Right atrium auricular region (tissue), 2 donors: Measurements from ENCODE around the gene TMEM178B. TPM values are rescaled to one million over a fixed set of nuclear protein-coding genes. Genes with fewer than 3 reads are reported as not detected.

Experiments
- DNase-seq: peaks from one replicate; pipeline ENCODE4 v3.0.0-alpha.2; 2019; ENCODE audit warnings: low spot score
- H3K27ac ChIP-seq, 2 donors: fragments of 200-600 bp; sonication (generic); 1 replicate in 1 of 2; 2 replicates in 1 of 2; pipeline ENCODE4 v1.5.1; 2016 to 2019
- H3K27me3 ChIP-seq, 2 donors: fragments of 200-600 bp; sonication (generic); one replicate each; pipeline versions ENCODE4 v1.5.1 to v1.6.0; 2017 to 2019
- H3K36me3 ChIP-seq: fragments of 200-600 bp; sonication (generic); one replicate; pipeline ENCODE4 v1.5.1; 2016
- H3K4me1 ChIP-seq, 2 donors: fragments of 200-600 bp; sonication (generic); one replicate each; pipeline versions ENCODE4 v1.5.1 to v1.6.0; 2017 to 2019
- H3K4me3 ChIP-seq, 2 donors: fragments of 200-600 bp; sonication (generic); 1 replicate in 1 of 2; 2 replicates in 1 of 2; pipeline ENCODE4 v1.5.1; 2017 to 2019; ENCODE audit warnings: mild to moderate bottlenecking in 1 of 2, moderate library complexity in 1 of 2
- H3K9me3 ChIP-seq, 2 donors: fragments of 200-600 bp; sonication (generic); one replicate each; pipeline ENCODE4 v1.5.1; 2019
- total RNA-seq, 2 donors: library from RNA; depleted of rRNA; stranded (reverse); fragments of >200 nt; gene quantifications; one replicate each; pipeline ENCODE4 v1.1.0, GENCODE V29; 2016
- TF ChIP-seq, protein P1 (sequence below), 2 donors: fragments of 200-600 bp; sonication (generic); IDR thresholded peaks; one replicate each; pipeline ENCODE4 v1.5.1; 2019; ENCODE audit warnings: antibody characterized with exemption in 2 of 2

TMEM178B gene
- total RNA-seq, 2 donors from 2014 or later, result 15.8 to 48.7 TPM

DNA sequence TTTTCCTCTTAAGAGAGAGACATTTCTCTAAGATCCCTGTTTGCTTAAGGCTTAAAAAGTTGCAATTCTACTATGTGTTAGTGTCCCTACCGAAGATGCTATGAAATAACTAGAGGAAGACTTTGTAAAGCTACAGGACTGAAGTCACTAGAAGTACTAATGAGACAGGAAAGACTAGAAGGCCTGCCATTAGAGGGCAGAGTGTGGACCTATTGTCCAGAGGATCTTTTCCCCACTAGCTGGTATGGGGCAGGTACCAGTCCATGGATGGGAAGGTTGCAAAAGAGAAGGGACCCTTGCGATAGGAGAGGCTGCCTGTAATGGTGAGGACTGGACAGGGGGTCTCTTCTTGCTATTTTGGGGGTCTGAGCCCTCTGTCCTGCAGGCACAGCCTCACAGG, 178.1 kb downstream of the TMEM178B start:
- Histone ChIP-seq H3K9me3 (no peaks in the 10 kb centered on the region), H3K4me3 (no peak overlapping the region), H3K4me1 (no peaks in the 10 kb centered on the region), H3K27ac (no peak overlapping the region), H3K27me3 (no peaks in the 10 kb centered on the region), H3K36me3 (no peaks in the 10 kb centered on the region)
- TF ChIP-seq, protein P1, sequence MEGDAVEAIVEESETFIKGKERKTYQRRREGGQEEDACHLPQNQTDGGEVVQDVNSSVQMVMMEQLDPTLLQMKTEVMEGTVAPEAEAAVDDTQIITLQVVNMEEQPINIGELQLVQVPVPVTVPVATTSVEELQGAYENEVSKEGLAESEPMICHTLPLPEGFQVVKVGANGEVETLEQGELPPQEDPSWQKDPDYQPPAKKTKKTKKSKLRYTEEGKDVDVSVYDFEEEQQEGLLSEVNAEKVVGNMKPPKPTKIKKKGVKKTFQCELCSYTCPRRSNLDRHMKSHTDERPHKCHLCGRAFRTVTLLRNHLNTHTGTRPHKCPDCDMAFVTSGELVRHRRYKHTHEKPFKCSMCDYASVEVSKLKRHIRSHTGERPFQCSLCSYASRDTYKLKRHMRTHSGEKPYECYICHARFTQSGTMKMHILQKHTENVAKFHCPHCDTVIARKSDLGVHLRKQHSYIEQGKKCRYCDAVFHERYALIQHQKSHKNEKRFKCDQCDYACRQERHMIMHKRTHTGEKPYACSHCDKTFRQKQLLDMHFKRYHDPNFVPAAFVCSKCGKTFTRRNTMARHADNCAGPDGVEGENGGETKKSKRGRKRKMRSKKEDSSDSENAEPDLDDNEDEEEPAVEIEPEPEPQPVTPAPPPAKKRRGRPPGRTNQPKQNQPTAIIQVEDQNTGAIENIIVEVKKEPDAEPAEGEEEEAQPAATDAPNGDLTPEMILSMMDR (IDR thresholded peaks at IDR 0.05), result peak in 1 of 2 donors; percentile 21
- no peak for DNase-seq

DNA sequence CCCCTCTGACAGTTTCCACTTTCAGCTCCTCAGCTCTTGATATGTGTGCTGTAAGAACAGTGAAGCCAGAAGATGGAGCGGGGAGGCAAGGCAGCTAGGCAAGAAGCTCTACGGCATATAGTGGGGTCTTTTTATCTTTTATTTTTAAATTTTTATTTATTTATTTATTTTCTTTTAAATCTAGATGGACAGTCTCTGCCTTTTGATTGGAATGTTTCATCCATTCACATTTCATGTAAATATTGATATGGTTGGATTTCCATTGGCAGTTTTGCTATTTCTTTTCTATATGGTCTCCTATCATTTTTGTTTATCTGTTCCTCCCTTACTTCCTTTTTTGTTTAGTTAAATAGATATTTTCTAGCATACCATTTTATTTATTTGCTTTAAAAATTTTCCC, 183.7 kb downstream of the TMEM178B start:
- Histone ChIP-seq H3K27me3 (no peaks in the 10 kb centered on the region), H3K36me3 (no peaks in the 10 kb centered on the region), H3K9me3 (peaks cover 0 to 23% of the 10 kb centered on the region in 2 donors), H3K27ac (no peak overlapping the region), H3K4me3 (no peak overlapping the region), H3K4me1 (no peaks in the 10 kb centered on the region)
- TF ChIP-seq, protein P1 (IDR thresholded peaks at IDR 0.05), result no peak
- no peak for DNase-seq

DNA sequence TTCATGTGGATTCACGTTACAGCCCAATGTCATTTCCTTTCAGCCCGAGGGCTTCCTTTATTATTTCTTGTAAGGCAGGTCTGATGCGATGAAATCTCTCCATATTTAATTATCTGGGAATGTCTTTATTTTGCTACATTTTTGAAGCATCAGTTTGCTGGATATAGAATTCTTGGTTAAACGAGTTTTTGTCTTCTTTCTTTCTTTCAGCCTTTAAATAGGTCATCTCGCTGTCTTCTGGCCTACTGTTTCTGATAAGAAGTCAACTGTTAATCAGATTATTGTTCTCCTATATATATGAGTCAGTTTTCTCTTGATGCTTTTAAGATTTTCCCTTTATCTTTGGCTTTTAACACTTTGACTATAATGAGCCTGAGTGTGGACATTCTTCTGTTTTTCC, 184.7 kb downstream of the TMEM178B start:
- TF ChIP-seq, protein P1 (IDR thresholded peaks at IDR 0.05), result no peak
- no peaks in the 10 kb centered on the region for H3K4me1 ChIP-seq
- no peak for DNase-seq

DNA sequence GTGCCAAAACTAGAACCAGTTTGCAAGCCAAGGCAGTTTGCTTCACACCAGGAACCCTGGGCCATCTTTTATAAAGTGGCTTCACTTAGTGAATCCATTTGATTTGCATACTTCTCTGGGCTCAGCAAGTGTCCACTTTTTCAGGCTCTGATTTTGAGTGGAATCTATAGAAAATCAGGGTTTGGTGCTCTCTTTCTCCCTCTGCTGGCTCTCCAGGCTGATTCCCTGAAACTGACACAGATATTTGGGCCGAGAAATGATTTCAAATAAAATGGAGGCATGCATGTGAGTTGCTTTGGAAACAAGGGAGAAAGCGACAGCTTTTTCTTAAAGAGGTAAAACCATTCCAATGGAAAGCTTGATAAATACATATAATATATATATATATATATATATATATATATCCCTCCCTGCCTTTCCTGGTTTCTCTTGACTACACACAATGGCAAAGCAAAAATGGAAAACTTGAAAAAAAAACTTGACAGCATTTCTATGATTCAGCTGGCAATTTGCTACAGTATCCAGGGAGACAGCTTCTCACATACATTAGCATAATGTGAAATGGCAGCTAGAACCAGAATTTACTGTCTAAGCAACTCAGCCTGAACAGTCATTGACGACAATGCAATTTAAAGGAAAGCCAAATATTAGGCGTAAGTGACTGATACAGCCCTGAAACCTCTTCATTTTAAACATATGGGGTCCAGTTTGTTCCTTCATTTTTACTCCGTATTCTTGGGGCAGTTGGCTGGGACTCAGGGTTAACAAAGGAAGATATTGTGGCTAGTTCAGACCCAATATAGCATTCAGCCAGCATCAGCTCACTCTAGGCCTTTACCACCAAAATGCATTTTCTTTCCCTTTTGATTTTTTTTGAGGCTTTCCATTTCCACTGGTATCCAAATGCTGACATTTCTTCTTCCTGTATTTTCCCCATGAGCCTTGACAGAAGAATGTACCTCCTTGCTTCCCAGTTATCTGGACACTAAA, 188.5 kb downstream of the TMEM178B start:
- Histone ChIP-seq H3K36me3 (no peaks in the 10 kb centered on the region), H3K27me3 (no peaks in the 10 kb centered on the region), H3K4me3 (no peak overlapping the region), H3K9me3 (peaks cover 0 to 20% of the 10 kb centered on the region in 2 donors), H3K27ac (peak overlapping the region in 1 of 2 donors; percentile 16), H3K4me1 (no peaks in the 10 kb centered on the region)
- TF ChIP-seq, protein P1 (IDR thresholded peaks at IDR 0.05), result peak in 1 of 2 donors; percentile 29
- DNase-seq, result no peak

More for the DNA sequence above, 184.7 kb downstream of the TMEM178B start:
- Histone ChIP-seq H3K9me3 (peaks cover 0 to 23% of the 10 kb centered on the region in 2 donors), H3K27me3 (no peaks in the 10 kb centered on the region), H3K27ac (no peak overlapping the region), H3K36me3 (no peaks in the 10 kb centered on the region), H3K4me3 (no peak overlapping the region)

DNA sequence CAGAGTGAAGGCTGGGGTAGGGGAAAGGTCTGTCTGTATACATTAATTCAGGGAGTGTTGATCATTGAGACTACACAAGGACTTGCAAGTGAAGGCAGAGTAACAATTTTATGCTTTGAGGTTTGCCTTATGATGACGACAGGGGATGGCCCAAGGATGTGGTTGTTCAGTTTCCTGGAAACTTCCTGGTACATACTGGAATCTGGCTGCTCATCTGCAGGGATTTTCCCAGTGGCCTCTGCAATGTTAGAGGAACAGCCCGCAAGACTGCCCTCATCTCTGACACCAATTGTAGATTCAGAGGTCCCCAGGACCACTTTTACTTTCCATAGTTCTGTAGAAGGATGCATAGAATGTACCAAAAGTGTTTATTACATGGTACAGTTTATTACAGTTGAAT, 189.6 kb downstream of the TMEM178B start:
- no peaks in the 10 kb centered on the region for H3K4me1 ChIP-seq
- no peak for DNase-seq
- H3K27ac ChIP-seq, result no peak overlapping the region
- no peaks in the 10 kb centered on the region for H3K27me3 ChIP-seq
- TF ChIP-seq, protein P1 (IDR thresholded peaks at IDR 0.05), result no peak
- no peaks in the 10 kb centered on the region for H3K36me3 ChIP-seq
- H3K4me3 ChIP-seq, result no peak overlapping the region
- H3K9me3 ChIP-seq, result peaks cover 0 to 9% of the 10 kb centered on the region in 2 donors
